Heart left ventricle (tissue), 13 donors: ENCODE results near the gene AGK.

Experiments used
- CTCF ChIP-seq, 12 donors: fragments of 200-600 bp; sonication (generic) in 4 of 12; IDR thresholded peaks; one replicate each; pipeline versions ENCODE4 v1.5.0 to v1.8.0; 2018 to 2022; ENCODE audit warnings: antibody characterized with exemption in 12 of 12, mild to moderate bottlenecking in 5 of 12
- POLR2A ChIP-seq, 2 donors: fragments of 450-650 bp; IDR thresholded peaks; one replicate each; pipeline ENCODE4 v1.6.1; 2017; ENCODE audit warnings: antibody characterized with exemption in 2 of 2, mild to moderate bottlenecking in 2 of 2, moderate library complexity in 2 of 2
- donor health status: ischemic (EF 13 %, LVEDD 7.1; RV severe dilation, severe dysfunction).
- donor health status: DM: no; HTN: yes; CAD: no.
- donor health status: DM: no; HTN: no; CAD: no.
- donor health status: ischemic (EF 25% LVEDD 6.9; RV normal size, moderate dysfunction).
- donor health status: ischemic (EF 25% LVEDD 5.7; RV mildly dilated, moderate dysfunction).
- donor health status: ischemic (EF 35%, LVEDD 5.7; RV mildly dilated, moderate dysfunction).
- donor health status: nonischemic (EF 11% LVEDD 7.7; RV severe dilation, severe dysfunction).
- donor health status: DM: yes; HTN: yes; CAD: no.
- donor health status: PGD.
- donor health status: ischemic (EF 29% LVEDD 5.4; RV normal size, mild dysfunction).
- donor health status: nonischemic (EF 23%, LVEDD 6.1; RV moderate dilation, normal function).

GRCh38 chr7:141534757-141535737, 16.2 kb upstream of the AGK start:
- TF ChIP-seq CTCF (IDR thresholded peaks at IDR 0.05), result no peak
- no peak for TF ChIP-seq POLR2A (IDR thresholded peaks at IDR 0.05)
